NCI-H1930 (cell line): ENCODE results near the gene THOC6.
"Not testable (repeated sequence)": the region's sequence is repeated elsewhere in the genome, so short reads cannot be mapped to it uniquely, and the experiment has no call there.

Source experiments
- DNase-seq, 2 experiments: peaks; one replicate each; lab custom pipeline; 2025; lab: John Stamatoyannopoulos, UW

Gene THOC6

DNA sequence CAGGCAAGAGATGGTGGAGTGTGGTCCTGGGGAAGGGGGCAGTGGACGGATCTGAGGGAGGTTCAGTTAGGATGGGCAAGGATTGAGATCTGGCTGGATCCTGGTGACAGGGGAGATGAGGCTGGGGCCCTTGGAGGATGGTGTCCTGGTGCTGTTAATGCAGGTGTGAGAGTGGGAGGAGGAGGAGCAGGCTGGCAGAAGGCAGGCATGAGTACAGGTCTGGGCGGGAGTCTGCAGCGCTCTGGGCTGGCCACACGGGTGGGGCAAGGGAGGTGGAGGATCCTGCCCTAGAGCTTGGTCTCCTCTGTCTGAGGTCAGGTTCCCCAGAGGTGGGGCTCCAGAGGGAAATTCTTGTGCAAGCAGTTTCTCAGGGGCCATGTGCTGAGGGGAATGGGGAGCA lies 48.3 kb downstream of the THOC6 start:
- not testable (repeated sequence) for DNase-seq

- DNase-seq = not testable (repeated sequence)
Measured at GRCh38 chr16:3072576-3073263, 48.9 kb downstream of the THOC6 start.

GRCh38 chr16:3073448-3073847 lies 49.6 kb downstream of the THOC6 start:
- DNase-seq = no peak

DNA sequence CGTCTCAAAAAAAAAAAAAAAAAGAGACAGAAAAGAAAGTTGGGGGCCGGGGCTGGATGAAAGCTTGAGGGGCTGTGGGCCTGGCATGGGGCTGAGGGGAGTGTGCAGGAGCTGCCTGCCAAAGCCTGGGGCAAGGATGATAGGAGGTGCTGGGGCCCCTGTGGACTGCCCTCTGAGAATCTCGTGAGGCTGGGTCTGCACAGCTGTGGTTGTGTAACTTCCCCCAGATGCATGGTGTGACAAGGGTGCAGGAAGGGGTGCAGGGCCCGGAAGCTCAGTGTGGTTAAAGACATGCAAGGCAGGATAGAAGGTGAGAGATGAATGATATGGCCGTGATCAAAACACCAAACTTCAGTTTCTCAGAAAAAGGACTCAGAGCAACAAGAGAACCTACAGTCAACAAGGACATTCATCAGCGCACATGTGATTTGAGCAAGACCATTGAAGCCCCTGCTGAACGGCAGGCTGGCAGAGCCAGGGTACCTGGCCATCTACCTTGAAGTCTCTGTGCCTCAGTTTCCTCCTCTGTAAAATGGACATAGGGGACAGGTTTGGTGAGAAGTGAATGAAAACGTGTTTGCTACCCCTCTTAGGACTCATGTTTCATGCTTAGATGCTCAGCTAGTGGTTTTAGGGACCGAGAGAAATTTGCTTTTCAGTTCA lies 51.2 kb downstream of the THOC6 start:
- DNase-seq = no peak

DNA sequence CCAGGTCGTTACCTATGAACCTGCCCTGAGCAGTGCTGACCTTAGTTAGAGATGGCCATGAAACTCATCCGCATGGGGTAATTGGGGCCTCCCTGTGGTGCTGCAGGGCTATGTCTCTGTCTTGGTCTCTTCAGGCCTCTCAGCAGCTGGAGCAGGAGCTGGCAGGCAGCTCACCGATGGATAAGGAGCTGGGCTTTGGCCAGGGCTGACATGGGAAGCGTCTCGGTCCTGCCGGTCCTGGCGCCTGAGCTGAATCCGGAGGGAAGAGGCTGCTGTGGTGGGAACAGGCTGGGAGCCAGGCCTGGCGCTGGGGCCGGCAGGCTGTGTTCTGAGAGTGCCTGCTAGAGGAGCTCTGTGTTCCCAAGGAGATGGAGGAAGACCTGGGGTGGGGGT lies 51.7 kb downstream of the THOC6 start:
- DNase-seq = no peak

GRCh38 chr16:3075946-3076345 lies 52.1 kb downstream of the THOC6 start:
- not testable (repeated sequence) for DNase-seq

DNA sequence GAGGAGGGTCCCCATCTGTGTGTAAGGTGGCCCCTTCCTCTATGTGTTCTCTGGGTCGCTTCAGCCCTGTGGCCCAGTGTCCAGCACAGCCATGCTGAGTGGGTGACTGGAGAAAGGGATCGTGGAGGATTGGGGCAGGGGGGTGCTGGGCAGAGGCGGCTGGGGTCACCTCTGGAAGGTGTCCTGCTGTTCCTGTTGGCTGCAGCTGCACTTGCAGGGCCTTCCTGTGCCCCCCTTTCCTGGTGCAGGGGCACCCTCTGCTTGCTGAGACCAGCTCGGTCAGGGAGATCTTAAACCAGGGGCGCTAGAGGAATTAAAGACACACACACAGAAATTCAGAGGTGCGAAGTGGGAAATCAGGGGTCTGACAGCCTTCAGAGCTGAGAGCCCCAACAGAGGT lies 52.7 kb downstream of the THOC6 start:
- DNase-seq = no peak
